Measurements from ENCODE around the gene NF1.
A peak's percentile ranks its signal among the peaks of the same experiment; 100 is the strongest.
"Not testable (repeated sequence)": the region's sequence is repeated elsewhere in the genome, so short reads cannot be mapped to it uniquely, and the experiment has no call there.

NF1 gene

GRCh38 chr17:31094600-31095235 lies at the start of gene NF1:
NF1 (plus strand) TSS chr17:31094977; CDS start chr17:31095310, 333 bp downstream.
- peak within 1 kb of the TSS; percentile 89 for H3K4me3 ChIP-seq (ENCODE audit: low read depth, low read length)
- in situ Hi-C loops (cut with HindIII; ENCODE audit: low sequenced_read_pairs): no loop called here
- TF ChIP-seq, protein P1, sequence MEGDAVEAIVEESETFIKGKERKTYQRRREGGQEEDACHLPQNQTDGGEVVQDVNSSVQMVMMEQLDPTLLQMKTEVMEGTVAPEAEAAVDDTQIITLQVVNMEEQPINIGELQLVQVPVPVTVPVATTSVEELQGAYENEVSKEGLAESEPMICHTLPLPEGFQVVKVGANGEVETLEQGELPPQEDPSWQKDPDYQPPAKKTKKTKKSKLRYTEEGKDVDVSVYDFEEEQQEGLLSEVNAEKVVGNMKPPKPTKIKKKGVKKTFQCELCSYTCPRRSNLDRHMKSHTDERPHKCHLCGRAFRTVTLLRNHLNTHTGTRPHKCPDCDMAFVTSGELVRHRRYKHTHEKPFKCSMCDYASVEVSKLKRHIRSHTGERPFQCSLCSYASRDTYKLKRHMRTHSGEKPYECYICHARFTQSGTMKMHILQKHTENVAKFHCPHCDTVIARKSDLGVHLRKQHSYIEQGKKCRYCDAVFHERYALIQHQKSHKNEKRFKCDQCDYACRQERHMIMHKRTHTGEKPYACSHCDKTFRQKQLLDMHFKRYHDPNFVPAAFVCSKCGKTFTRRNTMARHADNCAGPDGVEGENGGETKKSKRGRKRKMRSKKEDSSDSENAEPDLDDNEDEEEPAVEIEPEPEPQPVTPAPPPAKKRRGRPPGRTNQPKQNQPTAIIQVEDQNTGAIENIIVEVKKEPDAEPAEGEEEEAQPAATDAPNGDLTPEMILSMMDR (IDR thresholded peaks at IDR 0.05; ENCODE audit: low read depth, low read length, missing control alignments): no peak
- DNase-seq (ENCODE audit: low read depth): peak; percentile 89

GRCh38 chr17:31046856-31047425 lies 47.8 kb upstream of the NF1 start:
- H3K4me3 ChIP-seq (ENCODE audit: low read depth, low read length); DNase-seq (ENCODE audit: low read depth); in situ Hi-C loops (cut with HindIII; ENCODE audit: low sequenced_read_pairs): not testable (repeated sequence)

GRCh38 chr17:31048142-31048541 lies 46.6 kb upstream of the NF1 start:
- TF ChIP-seq, protein P1 (IDR thresholded peaks at IDR 0.05; ENCODE audit: low read depth, low read length, missing control alignments): no peak
- in situ Hi-C loops (cut with HindIII; ENCODE audit: low sequenced_read_pairs): no loop called here
- DNase-seq (ENCODE audit: low read depth): no peak
- no peak overlapping the region for H3K4me3 ChIP-seq (ENCODE audit: low read depth, low read length)

DNA sequence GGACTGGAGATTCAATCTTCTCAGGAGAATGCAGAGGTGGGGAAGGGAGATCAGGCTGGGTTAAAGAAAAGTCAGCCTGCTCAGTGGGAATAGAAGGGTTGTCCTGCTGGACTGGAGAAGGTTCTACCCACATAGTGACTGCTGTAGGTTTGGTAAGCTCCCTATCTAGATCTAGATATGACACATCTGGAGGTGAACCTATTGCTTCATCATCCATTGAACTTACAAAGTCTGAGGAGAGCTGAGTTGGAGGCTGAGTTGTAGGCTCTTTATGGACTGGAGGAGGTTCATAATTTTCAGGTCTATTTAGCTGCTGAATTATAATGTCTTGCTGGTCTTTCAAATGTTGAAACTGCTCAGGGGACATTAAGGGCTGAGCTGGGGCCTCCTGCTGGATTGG lies 46.0 kb upstream of the NF1 start:
- H3K4me3 ChIP-seq (ENCODE audit: low read depth, low read length): no peak overlapping the region
- in situ Hi-C loops (cut with HindIII; ENCODE audit: low sequenced_read_pairs): no loop called here
- no peak for DNase-seq (ENCODE audit: low read depth)
- TF ChIP-seq, protein P1 (IDR thresholded peaks at IDR 0.05; ENCODE audit: low read depth, low read length, missing control alignments): no peak

GRCh38 chr17:31050948-31051347 lies 43.8 kb upstream of the NF1 start:
- no peak overlapping the region for H3K4me3 ChIP-seq (ENCODE audit: low read depth, low read length)
- no peak for DNase-seq (ENCODE audit: low read depth)
- in situ Hi-C loops (cut with HindIII; ENCODE audit: low sequenced_read_pairs): no loop called here
- TF ChIP-seq, protein P1 (IDR thresholded peaks at IDR 0.05; ENCODE audit: low read depth, low read length, missing control alignments): no peak

GRCh38 chr17:31051506-31051905 lies 43.3 kb upstream of the NF1 start:
- TF ChIP-seq, protein P1 (IDR thresholded peaks at IDR 0.05; ENCODE audit: low read depth, low read length, missing control alignments): no peak
- DNase-seq (ENCODE audit: low read depth): no peak
- in situ Hi-C loops (cut with HindIII; ENCODE audit: low sequenced_read_pairs): no loop called here
- no peak overlapping the region for H3K4me3 ChIP-seq (ENCODE audit: low read depth, low read length)

GRCh38 chr17:31052187-31052889 lies 42.4 kb upstream of the NF1 start:
- in situ Hi-C loops (cut with HindIII; ENCODE audit: low sequenced_read_pairs): no loop called here
- TF ChIP-seq, protein P1 (IDR thresholded peaks at IDR 0.05; ENCODE audit: low read depth, low read length, missing control alignments): no peak
- peak; percentile 97 for DNase-seq (ENCODE audit: low read depth)
- no peak overlapping the region for H3K4me3 ChIP-seq (ENCODE audit: low read depth, low read length)

All from astrocyte of the cerebellum (primary cell).